GM19351 (cell line): ENCODE data around the gene OBP2B.

Experiments
- ATAC-seq: cut with Tn5 transposase; IDR thresholded peaks from one replicate; pipeline ENCODE4 v1.9.1; 2021; ENCODE audit warnings: mild to moderate bottlenecking, moderate library complexity; ENCODE audit not compliant: unreplicated experiment

The OBP2B gene

GRCh38 chr9:133202688-133203453, 6.2 kb downstream of the OBP2B start:
- ATAC-seq: no peak

- ATAC-seq: no peak
Observed at GRCh38 chr9:133202145-133202513, 6.9 kb downstream of the OBP2B start.

- ATAC-seq: no peak
Observed at GRCh38 chr9:133201424-133202144, 7.5 kb downstream of the OBP2B start.

- ATAC-seq: no peak
Observed at GRCh38 chr9:133200631-133201030, 8.4 kb downstream of the OBP2B start.

GRCh38 chr9:133199648-133200321, 9.3 kb downstream of the OBP2B start:
- no peak for ATAC-seq

- ATAC-seq: no peak
Observed at GRCh38 chr9:133195029-133195428, 14.0 kb downstream of the OBP2B start.

- no peak for ATAC-seq
Observed at GRCh38 chr9:133194597-133194996, 14.5 kb downstream of the OBP2B start.

- ATAC-seq: no peak
Observed at GRCh38 chr9:133191989-133192388, 17.1 kb downstream of the OBP2B start.

GRCh38 chr9:133189826-133190225, 19.2 kb downstream of the OBP2B start:
- no peak for ATAC-seq

GRCh38 chr9:133188843-133189180, 20.2 kb downstream of the OBP2B start:
- ATAC-seq: no peak

- no peak for ATAC-seq
Observed at GRCh38 chr9:133188006-133188842, 20.8 kb downstream of the OBP2B start.

GRCh38 chr9:133187561-133188005, 21.5 kb downstream of the OBP2B start:
- ATAC-seq: no peak

GRCh38 chr9:133186736-133187135, 22.3 kb downstream of the OBP2B start:
- ATAC-seq: no peak

GRCh38 chr9:133184971-133185370, 24.1 kb downstream of the OBP2B start:
- no peak for ATAC-seq

GRCh38 chr9:133182151-133182550, 26.9 kb downstream of the OBP2B start:
- ATAC-seq: no peak

- no peak for ATAC-seq
Observed at GRCh38 chr9:133181561-133181960, 27.5 kb downstream of the OBP2B start.

GRCh38 chr9:133180953-133181352, 28.1 kb downstream of the OBP2B start:
- no peak for ATAC-seq

- no peak for ATAC-seq
Observed at GRCh38 chr9:133173056-133173455, 36.0 kb downstream of the OBP2B start.

GRCh38 chr9:133171161-133171961, 37.7 kb downstream of the OBP2B start:
- no peak for ATAC-seq

- no peak for ATAC-seq
Observed at GRCh38 chr9:133170716-133171115, 38.3 kb downstream of the OBP2B start.
